Endodermal cell (in vitro differentiated cells): Measurements from ENCODE around the gene WNK2. TPM values are rescaled to one million over a fixed set of nuclear protein-coding genes. Genes with fewer than 3 reads are reported as not detected.

Source experiments
- DNase-seq: peaks from one replicate; pipeline ENCODE4 v3.0.0-alpha.2; 2017
- H3K27ac ChIP-seq: 2 replicates; pipeline ENCODE4 v1.5.1; 2013; ENCODE audit warnings: mild to moderate bottlenecking, low read depth, low read length, moderate library complexity
- H3K27me3 ChIP-seq: 2 replicates; pipeline ENCODE4 v1.6.1; 2013; ENCODE audit warnings: mild to moderate bottlenecking, low read length, moderate library complexity; ENCODE audit not compliant: insufficient read depth, control insufficient read depth, poor library complexity, severe bottlenecking
- H3K36me3 ChIP-seq: 2 replicates; pipeline ENCODE4 v1.7.0; 2013; ENCODE audit warnings: mild to moderate bottlenecking, low read length, moderate library complexity; ENCODE audit not compliant: control insufficient read depth, insufficient read depth
- H3K4me1 ChIP-seq: one replicate; pipeline ENCODE4 v1.7.0; 2013; ENCODE audit warnings: low read length; ENCODE audit not compliant: control insufficient read depth, insufficient read depth
- H3K4me3 ChIP-seq: 2 replicates; pipeline ENCODE4 v1.5.1; 2013; ENCODE audit warnings: mild to moderate bottlenecking, low read length, moderate library complexity
- H3K9ac ChIP-seq: 2 replicates; pipeline ENCODE4 v1.6.1; 2013; ENCODE audit warnings: mild to moderate bottlenecking, low read length, moderate library complexity; ENCODE audit not compliant: poor library complexity, severe bottlenecking; ENCODE audit errors: extremely low read depth
- H3K9me3 ChIP-seq: 2 replicates; pipeline ENCODE4 v1.6.1; 2013; ENCODE audit warnings: mild to moderate bottlenecking, low read length, moderate library complexity; ENCODE audit not compliant: control insufficient read depth
- H3K27ac Mint-ChIP-seq: 2 replicates; pipeline ENCODE4 v1.8.0; 2020; ENCODE audit warnings: mixed read lengths
- H3K27me3 Mint-ChIP-seq: 2 replicates; pipeline ENCODE4 v1.8.0; 2021; ENCODE audit warnings: mild to moderate bottlenecking, mixed read lengths; ENCODE audit not compliant: insufficient read depth
- H3K36me3 Mint-ChIP-seq: 2 replicates; pipeline ENCODE4 v1.8.0; 2020; ENCODE audit warnings: low read depth, mixed read lengths
- H3K4me1 Mint-ChIP-seq: 2 replicates; pipeline ENCODE4 v1.8.0; 2020; ENCODE audit warnings: mixed read lengths
- H3K4me3 Mint-ChIP-seq: 2 replicates; pipeline ENCODE4 v1.8.0; 2020; ENCODE audit warnings: mild to moderate bottlenecking, moderate library complexity, mixed read lengths
- H3K9me3 Mint-ChIP-seq: 2 replicates; pipeline ENCODE4 v1.8.0; 2020; ENCODE audit warnings: mild to moderate bottlenecking, mixed read lengths
- WGBS, 2 experiments: methylation state at CpG; one replicate each; pipeline versions ENCODE4 v1.1.5 to v1.1.7; 2013; ENCODE audit warnings: missing lambda C conversion rate in 2 of 2, mixed read lengths in 1 of 2; ENCODE audit not compliant: insufficient coverage in 1 of 2, insufficient read length in 1 of 2; 5-methylcytosine and 5-hydroxymethylcytosine counted together
- total RNA-seq, 2 donors: library from RNA; stranded (reverse); fragmentation: NEBNext Ultra II Directional in 1 of 2; extraction: Animal tissue kit (Norgen Biotek cat#: 25700) in 1 of 2; gene quantifications; 2 replicates in 1 of 2; 3 replicates in 1 of 2; pipeline ENCODE4 v1.2.1, GENCODE V29; 2021
- TF ChIP-seq, protein P1 (sequence below): fragments of 200-600 bp; sonication (generic); conservative IDR thresholded peaks from 2 replicates; pipeline ENCODE4 v1.5.0; 2021; ENCODE audit warnings: antibody characterized with exemption, mild to moderate bottlenecking

WNK2 gene
- total RNA-seq, 2 donors from 2014 or later: 46.1 to 48.8 TPM

DNA sequence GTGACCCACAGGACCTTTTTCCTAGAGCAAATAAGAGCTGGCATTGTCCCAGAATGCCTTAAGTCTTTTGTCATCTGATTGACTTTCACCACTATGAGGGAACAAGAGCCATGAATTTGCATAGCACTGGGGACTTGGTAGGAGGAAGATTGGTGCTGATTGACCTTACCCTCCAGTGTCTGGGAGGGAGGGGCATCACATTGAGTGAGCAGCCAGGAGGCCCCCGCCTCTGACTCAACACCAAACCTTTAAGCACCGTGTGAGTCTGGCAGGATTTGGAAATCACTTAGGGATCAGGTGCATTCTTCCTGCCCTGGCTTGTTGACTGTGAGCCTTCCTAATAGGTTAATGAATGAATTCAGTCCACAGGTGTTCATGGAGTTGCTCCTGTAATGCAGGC, 40.7 kb downstream of the WNK2 start:
- TF ChIP-seq, protein P1, sequence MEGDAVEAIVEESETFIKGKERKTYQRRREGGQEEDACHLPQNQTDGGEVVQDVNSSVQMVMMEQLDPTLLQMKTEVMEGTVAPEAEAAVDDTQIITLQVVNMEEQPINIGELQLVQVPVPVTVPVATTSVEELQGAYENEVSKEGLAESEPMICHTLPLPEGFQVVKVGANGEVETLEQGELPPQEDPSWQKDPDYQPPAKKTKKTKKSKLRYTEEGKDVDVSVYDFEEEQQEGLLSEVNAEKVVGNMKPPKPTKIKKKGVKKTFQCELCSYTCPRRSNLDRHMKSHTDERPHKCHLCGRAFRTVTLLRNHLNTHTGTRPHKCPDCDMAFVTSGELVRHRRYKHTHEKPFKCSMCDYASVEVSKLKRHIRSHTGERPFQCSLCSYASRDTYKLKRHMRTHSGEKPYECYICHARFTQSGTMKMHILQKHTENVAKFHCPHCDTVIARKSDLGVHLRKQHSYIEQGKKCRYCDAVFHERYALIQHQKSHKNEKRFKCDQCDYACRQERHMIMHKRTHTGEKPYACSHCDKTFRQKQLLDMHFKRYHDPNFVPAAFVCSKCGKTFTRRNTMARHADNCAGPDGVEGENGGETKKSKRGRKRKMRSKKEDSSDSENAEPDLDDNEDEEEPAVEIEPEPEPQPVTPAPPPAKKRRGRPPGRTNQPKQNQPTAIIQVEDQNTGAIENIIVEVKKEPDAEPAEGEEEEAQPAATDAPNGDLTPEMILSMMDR: no peak
- H3K36me3 Mint-ChIP-seq: no peaks in the 10 kb centered on the region
- peaks cover 8% of the 10 kb centered on the region for H3K4me1 Mint-ChIP-seq
- no peak overlapping the region for H3K27ac ChIP-seq
- WGBS, 2 experiments: 17 to 34% methylated on average over 1 to 2 of the region's 2 CpGs
- no peaks in the 10 kb centered on the region for H3K36me3 ChIP-seq
- no peak overlapping the region for H3K9ac ChIP-seq
- H3K4me1 ChIP-seq: peaks cover 10% of the 10 kb centered on the region
- H3K4me3 ChIP-seq: no peak overlapping the region
- H3K9me3 ChIP-seq: no peaks in the 10 kb centered on the region
- H3K27ac Mint-ChIP-seq: peak overlapping the region; percentile 86
- H3K9me3 Mint-ChIP-seq: no peaks in the 10 kb centered on the region
- H3K4me3 Mint-ChIP-seq: no peak overlapping the region
- no peaks in the 10 kb centered on the region for H3K27me3 Mint-ChIP-seq
- H3K27me3 ChIP-seq: no peaks in the 10 kb centered on the region
- peak; percentile 75 for DNase-seq

DNA sequence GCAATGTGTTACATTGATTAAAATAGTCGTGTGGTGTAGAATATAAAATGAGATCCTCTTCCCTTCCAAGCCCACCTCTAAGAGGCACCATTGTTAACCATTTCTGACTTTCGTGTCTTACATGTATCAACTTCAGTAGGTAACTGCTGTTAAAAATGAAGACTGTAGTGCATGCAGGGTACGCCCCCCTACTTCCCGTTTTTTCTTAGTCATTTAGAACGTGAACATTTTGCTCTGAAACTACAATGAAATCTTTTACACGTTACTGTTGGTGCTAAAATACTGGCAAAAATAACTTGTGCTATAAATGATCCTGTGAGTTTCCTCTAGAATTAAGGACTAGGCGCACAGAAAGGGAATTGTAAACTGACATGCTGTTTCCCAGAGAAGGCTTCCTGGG, 41.5 kb downstream of the WNK2 start:
- DNase-seq: no peak
- peaks cover 10% of the 10 kb centered on the region for H3K4me1 ChIP-seq
- H3K4me3 Mint-ChIP-seq: no peak overlapping the region
- no peak overlapping the region for H3K27ac Mint-ChIP-seq
- no peaks in the 10 kb centered on the region for H3K36me3 Mint-ChIP-seq
- H3K9ac ChIP-seq: no peak overlapping the region
- no peaks in the 10 kb centered on the region for H3K27me3 Mint-ChIP-seq
- no peaks in the 10 kb centered on the region for H3K36me3 ChIP-seq
- H3K4me1 Mint-ChIP-seq: peaks cover 8% of the 10 kb centered on the region
- H3K9me3 Mint-ChIP-seq: no peaks in the 10 kb centered on the region
- no peak overlapping the region for H3K4me3 ChIP-seq
- H3K27ac ChIP-seq: no peak overlapping the region
- TF ChIP-seq, protein P1: no peak
- WGBS, 2 experiments: 92 to 93% methylated on average over 6 of the region's 7 CpGs
- H3K27me3 ChIP-seq: no peaks in the 10 kb centered on the region
- no peaks in the 10 kb centered on the region for H3K9me3 ChIP-seq

DNA sequence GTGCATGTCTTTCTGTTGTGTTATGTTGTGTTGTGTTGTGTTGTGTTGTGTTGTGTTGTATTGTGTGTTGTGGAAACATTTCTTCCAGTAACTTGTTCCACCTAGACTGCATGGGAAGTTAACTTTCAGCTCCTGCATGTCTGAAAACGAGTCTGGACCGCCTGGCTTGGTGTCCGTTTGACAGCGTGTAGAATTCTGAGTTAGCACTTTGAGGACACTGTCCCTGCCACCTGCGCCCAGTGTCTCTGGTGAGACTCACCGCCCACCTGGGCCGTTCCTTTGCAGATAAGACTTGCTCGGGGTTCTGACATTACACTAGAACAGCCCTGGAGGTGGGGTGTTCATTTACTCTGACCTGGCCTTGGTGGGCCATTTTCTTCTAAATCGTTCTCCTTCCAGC, 42.0 kb downstream of the WNK2 start:
- Mint-ChIP-seq H3K9me3 (no peaks in the 10 kb centered on the region), H3K4me1 (peaks cover 8% of the 10 kb centered on the region), H3K36me3 (no peaks in the 10 kb centered on the region), H3K27me3 (no peaks in the 10 kb centered on the region), H3K27ac (no peak overlapping the region), H3K4me3 (no peak overlapping the region)
- Histone ChIP-seq H3K4me3 (no peak overlapping the region), H3K9ac (no peak overlapping the region), H3K36me3 (no peaks in the 10 kb centered on the region), H3K4me1 (peaks cover 10% of the 10 kb centered on the region), H3K9me3 (no peaks in the 10 kb centered on the region), H3K27me3 (no peaks in the 10 kb centered on the region), H3K27ac (no peak overlapping the region)
- no peak for DNase-seq
- 93 to 95% methylated on average over 9 of the region's 9 CpGs for WGBS, 2 experiments
- TF ChIP-seq, protein P1: no peak
